ENCODE data around the gene MEN1.

Gene MEN1

DNA sequence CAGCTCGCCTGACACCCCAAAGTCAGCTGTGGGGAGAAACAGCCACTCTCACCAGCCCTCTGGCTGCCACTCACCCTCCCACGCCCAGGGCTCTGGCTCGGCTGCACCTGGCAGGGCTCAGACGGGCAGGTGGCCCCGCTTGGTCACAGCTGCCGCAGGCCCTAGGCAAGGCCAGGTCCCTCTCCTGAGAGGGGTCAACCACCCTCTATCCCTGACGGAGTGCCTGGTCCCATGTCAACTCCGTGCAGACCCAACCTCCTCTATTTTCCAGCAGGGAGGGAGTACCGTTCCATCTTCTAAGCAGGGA lies 9.2 kb downstream of the MEN1 start:
- no peak for DNase-seq

DNA sequence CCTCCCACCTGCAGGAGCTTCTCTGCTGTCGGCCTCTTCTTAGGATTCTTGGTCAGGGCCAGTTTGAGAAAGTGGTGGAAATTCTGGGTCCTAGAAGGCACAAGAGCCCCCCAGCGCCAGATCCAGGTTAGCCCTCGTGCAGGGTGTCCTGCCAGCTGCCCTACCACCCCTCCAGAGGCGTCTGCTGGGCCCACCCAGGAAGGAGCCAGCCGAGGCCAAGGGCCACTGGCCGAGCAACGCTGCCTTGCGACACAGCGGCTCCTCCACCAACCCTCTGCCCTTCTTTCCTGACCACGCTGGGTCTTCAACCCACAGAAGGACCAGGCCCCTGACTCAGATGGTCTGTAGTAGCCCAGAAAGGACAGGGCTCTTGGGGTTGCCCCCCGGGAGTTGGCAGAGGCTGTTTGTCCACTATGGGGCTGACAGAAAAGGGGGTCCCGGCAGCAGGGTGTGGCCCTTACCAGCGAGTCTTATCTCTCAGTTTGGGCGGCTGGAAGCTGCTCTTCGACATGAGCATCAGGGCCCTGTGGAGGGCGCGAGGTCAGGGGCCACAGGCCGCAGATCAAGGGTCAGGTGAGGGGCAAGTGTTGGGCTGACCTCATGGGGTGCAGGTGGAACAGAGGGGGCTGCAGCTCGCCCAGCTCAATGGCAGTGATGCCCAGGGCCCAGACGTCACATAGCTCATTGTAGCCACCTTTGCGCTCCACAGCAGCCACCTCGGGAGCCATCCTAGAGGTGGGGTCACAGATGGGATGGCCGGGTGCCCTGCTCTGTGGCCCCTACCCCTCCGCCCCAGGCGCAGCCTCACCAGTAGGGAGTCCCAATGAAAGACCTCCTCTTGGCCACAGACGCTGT lies 9.8 kb downstream of the MEN1 start:
- no peak for DNase-seq

DNA sequence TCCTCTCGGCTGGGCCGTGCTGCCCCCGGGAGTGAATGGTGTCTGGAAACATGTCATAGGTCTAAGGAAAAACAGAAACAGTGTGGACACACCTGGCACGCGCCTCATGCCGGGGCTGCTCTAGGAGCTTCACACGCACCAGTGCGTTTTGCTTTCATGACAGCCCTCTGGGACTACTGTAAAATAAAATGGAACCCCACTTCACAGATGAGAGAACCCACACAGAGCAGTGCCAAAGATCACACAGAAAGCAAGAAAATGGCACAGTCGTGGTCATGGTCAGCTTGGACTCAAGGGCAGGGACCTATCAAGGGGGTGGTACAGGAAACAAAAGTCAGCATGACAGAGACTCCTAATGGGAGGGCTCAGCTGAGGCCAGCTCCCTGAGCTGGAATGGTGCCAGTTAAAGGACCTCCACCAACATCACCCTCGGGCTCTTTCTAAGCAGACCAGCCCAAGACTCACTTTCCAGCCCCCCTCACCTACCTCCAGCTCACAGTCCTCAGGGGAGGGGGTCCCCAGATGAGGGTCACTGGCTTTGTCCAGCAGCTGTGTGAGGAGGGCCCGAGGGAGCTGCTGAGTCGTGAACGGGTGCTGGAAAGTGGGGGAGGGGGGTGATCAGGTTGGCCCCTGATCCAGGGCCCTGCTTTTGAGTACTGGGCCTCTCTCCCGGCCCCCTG lies 10.6 kb downstream of the MEN1 start:
- DNase-seq = peak in 1 of 2 experiments; percentile 4

DNA sequence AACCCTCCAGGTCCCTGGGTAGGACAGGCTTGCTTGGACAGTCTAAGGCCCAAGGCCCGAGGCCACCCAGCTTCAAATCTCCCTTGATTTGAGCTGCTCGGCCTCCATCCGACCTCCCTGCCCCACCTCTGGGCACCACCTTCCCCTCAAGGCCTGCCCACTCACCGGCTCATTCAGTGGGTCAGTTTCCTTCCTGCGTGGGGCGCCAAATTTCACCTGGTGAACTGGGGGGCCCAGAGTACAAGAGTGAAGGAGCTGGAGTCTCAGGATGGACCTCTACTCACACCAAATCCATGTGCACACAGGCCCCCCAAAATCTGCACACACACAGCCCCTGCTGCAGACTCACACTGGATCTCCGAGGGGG lies 11.1 kb downstream of the MEN1 start:
- DNase-seq = no peak

DNA sequence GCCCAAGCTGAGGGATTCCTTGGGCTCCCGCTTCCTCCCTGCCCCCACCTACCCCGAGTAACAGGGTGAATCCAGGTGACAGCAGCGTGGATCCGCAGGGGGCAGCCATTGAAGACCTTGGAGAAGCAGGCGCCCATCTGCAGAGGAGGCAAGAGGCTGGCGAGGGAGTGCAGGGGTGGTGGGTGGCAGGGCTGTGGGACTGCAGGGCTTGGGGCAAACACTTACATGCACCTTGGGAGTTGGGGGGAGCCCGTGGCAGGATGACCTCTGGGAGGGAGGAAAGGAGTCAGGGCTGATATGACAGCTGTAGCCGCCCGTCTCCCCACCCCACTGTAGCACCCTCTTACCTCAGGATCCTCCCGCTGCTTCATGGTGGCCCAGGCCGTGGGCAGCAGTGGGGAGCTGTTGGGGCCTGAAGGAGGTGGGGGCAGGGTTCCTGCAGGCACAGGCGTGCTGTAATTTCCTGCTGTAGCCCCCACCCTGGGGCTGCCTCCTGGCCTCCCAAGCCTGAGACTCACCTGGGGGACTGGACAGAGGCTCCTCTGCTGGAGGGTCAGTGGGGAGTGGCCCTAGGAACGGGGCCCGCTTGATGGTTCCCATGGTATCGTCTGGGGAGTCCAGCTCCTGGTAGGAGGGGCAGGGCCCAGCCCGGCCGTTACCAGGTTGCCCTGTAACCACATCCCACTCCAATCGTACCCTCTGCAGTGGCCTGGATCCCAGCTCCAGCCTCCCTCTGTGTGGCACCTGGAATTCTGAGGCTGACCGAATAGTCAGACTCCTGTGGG lies 13.4 kb downstream of the MEN1 start:
- no peak for DNase-seq

DNA sequence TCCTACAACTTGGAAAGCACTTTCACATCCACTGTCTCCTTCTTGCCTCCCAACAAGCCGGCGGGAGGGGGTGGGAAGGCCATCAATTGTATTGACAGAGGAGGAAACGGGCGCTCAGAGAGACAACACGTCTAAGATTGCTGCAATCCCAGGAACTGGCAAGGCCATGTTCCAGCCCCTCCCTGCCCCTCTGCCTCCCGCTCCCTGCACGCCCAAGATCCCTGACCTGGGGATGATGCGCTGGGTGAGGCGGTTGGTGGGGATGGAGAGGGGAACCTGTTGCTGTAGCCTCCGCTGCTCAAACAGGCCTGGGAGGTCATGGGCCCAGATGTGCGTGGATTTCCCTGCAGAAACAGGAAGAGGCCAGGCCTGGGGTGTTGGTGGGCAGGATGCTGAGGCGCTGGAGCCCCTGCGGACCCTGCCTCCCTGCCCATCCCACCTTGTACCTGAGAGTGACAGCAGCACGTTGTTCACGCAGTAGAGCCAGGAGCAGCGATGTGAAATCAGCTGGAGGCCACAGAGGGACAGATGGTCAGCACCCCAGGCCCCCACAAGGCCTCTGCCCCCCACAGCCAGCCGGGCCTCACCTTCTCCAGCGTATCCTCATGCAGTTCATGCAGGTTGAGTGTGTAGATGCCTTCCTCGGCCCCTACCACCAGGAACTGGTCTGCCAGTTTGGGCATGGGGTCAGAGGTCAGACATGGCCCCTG lies 14.1 kb downstream of the MEN1 start:
- DNase-seq = no peak

DNA sequence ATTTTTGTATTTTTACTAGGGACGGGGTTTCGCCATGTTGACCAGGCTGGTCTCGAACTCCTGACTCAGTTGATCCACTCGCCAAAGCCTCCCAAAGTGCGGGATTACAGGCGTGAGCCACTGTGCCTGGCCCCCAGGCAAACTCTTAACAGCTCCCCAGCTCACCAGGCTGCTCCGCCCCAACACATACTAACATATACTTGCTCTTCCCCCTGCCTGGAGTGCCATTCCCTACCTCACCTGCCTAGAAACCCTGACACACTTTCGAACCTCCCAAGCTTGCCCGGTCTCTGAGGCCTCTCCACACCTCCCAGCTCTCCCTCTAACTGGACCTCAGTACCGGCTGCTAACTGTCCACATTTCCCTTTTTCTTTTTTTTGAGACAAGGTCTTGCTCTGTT lies 15.8 kb downstream of the MEN1 start:
- no peak for DNase-seq

DNA sequence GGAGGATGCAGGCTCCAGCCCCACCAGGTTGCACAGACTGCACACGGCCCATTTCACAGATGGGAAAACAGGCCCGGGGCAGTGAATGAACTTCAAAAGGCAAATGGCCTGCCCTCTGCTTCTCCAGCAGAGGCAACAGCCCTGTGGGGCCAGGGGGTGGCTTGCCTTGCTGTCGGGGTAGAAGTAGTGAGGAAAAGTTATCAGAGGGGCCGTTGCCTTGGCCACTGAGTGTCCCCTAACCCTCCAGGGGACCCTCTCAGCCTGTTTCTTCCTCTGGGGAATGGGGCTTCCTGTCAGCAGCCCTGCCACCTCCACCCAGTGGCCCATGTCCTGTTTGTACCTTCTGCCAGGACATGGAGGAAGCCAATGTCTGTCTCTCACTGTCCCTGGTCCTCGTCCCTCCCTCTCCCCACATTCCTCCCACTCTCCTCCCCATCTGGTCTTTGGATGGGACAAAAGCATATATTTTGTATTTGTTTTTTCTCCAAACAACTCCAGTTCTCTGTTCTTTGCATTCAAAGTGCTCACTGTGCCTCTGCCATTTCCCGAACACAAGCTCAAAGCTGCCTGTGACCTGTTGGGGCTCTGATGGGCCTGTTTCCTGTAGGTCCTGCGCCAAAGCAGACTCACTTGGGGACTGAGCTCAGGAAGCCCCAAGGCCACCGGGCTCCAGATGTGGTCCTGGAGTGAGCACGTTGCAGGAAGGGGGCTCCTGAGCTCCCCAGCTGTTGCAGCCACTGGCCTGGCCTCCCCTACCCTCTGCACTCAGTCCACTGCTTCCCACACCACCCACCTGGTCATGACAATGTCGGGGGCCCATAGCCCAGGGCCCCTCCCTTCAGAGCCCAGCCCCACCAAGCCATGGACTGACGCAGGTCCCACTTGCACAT lies 16.8 kb downstream of the MEN1 start:
- DNase-seq = no peak

DNA sequence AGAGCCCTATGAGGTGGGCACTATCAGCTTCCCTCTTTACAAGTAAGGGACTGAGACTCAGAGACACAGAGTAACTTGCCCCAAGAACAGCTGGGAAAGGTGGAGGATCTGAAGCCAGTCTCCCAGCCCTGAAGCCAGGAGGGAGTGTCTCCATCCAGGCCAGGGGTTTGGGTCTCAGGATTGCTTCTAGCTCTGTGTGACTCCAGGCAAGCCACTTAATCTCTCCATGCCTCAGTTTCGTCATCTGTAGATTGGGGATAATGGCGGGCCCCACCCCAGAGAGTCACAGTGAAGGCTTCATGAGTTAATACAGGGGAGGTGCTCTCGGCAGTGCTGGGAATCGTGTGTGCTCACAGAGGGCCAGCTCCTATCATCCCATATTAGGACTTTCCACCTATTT lies 17.9 kb downstream of the MEN1 start:
- DNase-seq = no peak

DNA sequence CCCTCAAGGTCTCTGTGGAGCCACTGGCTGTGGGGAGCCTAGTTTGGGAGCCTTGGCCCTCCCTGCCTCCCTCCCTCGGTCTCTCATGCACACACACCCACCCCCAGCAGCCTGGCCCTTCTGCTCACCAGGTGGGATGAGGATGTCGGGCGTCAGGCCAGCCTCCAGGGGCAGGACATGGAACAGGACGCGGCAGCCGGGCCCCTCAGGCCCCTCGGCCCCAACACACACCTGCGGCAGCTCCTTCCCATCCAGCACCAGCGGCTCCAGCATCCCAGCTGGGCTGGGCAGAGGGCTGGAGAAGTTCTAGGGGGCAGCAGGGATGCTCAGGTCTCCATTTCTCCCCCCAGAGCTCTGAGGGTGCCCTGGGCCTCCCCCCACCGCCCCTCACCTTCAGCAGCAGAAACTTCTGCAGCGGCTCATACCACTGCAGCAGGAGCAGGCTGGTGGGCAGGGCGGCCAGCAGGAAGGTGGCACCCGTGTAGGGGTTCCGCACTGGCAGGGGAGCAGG lies 18.5 kb downstream of the MEN1 start:
- DNase-seq = no peak

DNA sequence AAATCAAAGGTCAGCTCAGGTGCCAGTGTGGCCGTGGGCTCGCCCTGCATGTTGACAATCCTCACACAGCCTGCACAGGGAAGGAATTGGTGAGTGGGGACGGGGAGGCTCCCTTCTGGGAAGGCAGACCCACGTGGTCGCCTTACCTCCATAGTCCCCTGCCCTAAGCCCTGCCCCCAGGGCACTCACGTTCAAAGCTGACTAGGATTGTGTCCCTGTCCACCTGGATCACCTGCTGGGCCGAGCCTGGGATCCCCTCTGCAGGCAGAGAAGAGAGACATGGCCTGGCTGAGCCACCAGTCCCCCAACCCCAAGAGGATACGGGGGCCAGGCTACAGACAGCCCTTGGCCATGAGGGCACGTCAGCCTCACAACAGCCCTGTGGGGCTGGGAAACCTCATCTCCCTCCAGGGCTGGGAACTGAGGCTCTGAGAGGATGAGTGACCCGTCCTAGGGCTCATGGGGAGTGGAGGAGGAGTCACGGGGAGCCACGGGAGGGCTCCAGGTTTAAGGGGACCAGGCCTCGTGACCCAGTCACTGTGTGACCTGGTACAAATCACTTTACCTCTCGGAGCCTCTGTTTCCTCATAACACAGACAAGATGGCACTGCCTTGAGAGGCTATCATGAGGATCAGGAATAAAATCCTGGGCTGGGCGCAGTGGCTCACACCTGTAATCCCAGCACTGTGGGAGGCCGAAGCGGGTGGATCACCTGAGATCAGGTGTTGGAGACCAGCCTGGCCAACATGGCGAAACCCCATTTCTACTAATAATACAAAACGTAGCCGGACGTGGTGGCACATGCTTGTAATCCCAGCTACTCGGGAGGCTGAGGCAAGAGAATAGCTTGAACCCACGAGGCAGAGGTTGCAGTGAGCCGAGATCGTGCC lies 19.9 kb downstream of the MEN1 start:
- DNase-seq = no peak

DNA sequence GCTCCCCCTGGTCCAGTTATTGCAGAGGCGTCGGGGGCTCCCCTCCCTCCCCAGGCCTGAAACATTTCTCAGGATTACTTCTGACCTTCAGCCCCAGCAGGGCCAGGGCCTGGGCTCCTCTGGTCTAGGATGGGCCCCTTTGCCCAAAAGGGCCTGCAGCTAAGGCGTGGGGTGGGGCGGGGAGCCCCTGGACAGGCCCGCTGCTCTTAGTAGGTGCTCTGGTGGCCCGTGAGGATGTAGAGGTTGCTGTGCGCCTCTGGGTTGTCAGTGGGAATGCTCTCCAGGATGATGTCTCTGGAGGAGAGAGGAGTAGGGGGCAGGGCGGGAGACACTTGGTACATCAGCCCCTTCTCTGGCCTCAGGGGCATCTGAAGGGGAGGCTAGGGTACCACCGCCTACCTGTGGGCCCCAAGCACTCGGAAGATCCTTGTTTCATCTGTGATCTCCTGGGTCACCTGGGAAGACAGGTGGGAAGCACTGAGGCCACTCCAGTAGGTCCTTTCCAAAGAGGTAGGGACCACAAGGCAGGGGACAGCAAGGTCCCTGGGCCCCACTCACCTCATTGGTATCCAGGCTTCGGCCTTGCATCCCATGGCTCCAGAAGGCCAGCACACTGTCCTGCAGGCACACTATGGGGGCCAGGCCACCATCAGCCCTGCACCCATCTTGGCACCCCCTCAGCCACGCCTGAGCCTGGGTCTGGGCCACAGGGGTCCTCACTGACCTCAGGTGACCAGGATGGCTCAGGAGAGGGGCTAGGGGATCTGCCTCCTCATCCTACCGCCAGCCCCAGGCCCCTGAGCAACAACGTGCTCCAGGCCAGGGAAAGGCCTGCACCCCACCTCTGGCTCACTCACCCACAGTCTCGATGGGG lies 20.8 kb downstream of the MEN1 start:
- DNase-seq = no peak

DNA sequence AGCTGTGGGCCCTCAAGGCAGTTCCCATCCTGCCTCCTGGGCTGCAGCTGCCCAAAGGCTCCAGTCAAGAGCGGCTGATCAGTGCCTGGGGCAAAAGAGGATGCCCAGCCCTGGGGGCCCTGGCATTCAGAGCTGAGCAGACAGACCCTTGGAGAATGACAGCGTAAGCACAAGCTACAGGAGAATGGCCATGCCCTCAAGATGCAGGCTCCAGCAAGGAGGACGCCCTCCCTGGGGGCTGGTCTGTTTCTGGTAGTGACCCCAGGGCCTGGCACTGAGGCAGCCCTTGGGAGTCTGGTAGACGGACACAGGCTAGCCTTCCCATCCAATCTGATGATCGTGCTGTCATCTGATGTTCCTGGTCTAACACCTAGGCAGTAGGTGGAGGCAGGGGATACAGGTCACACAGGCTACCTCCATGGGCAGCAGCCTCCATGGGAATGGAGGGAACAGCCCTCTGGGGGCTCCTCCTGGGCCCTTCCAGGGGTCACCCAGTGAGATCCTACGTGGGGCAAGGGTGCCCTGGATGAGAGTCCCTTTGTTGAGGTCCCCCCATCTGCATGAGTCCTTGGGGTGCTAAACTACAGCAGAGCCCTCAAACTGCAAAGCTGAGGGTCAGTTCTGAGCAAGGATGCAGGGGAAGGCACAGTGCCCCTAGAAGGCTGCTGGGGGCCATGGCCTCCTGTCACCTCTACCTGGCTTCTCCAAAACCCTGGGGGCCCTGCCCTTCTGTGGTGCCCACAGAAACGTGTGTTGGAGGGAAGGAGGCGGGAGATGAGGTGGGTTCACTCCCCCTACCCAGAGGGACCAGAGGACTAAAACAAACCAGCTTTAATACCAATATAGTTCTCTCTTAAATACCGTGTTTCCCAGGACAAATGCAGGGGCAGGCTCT lies 21.8 kb downstream of the MEN1 start:
- no peak for DNase-seq

DNA sequence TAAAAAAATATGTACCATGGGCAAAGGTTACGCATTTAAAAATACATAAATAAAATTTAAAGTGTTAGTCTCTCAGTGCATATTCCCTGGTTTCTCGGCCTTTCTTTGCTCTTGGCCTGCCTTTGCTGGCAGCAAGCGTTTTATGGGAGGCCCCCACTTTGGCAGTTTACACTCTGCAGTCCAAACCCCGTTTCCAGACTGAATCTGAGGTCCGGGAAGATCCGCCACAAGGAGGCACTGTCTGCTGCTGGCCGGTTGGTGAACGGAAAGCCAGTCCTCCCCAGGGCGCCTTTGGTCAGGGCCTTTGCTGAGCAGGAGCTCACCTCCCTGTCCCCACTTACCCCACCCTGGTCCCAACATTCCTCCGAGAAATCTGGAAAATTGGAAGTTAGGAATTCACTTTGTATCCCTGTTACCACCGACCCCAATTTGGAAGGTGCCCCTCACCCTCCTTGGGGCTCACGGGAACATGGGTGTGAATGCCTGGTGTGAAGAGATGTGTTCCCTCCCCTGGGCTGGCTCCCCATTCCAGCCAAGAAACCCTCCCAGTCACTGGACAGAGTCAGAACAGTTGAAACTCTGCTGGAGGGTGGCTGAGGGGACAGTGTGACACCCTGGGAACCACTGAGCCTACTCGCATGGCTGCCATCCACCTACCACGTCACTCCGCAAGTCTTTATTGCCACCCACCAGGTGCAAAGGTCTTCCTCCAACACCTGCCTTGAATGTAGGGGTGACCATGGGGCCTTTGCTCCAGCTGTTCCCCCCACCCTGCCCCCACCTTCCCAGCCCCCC lies 22.6 kb downstream of the MEN1 start:
- peak in 1 of 2 experiments; percentile 17 for DNase-seq

DNA sequence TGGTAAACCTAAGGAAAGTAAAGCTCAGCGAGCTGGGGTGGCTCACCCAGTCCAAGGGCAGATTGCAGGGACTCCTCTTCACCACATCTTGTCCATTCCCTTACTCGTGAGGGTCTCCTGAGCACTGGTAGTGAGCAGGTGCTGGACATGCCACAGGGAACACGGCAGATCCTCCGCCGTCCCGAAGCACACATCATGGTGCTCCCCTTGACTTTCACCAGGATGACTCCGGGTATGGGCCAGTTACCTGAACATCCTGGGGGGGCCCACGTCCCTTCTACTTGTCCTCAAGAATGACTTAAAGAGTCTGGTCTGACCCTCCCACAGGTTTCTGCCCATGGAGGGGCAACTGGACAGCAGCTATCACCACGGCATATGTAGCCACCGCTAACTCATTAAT lies 24.0 kb downstream of the MEN1 start:
- DNase-seq = no peak

DNA sequence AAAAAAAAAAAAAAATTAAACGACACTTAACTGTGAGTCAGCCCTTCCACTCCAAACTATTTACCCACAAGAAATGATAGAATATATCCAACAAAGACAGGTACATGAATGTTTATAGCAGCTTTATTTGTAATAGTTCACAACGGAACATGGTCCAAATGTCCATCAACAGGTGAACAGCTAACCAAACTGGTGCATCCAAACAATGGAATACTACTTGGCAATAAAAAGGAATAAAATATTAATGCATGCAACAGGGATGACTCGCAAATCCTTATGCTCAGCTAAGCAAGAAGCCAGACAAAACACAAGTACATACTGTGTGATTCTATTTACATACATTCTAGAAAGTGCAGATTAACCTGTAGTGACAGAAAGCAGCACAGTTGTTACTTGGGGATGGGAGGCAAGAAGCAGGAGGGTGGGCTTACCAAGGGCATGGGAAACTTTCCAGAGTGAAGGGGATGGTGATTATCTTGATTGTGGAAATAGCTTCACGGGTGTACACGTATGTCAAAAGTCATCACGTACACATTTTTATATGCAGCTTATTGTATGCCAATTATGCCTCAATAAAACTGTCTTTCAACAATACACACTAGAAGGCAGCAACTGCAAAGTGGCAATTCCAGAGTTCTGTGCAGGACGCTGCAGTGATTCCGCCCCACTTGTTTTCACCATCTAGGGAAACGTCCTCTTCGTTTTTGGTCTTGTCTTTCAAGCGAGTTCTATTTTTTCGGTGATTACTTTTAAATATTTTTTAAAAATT lies 25.4 kb downstream of the MEN1 start:
- DNase-seq = no peak

All from SW 1271 (cell line).